DOHH2 (cell line): ENCODE measurements around the gene C19orf47.

ENCODE experiments used
- H3F3A ChIP-seq: fragments of 200-600 bp; sonication (generic), shearing (Covaris generic); 2 replicates; pipeline ENCODE4 v1.6.0; 2016; ENCODE audit warnings: antibody characterized with exemption, mild to moderate bottlenecking; ENCODE audit not compliant: control insufficient read depth, insufficient read depth
- H3K27ac ChIP-seq: fragments of 200-600 bp; sonication (generic); 2 replicates; pipeline ENCODE4 v1.5.1; 2014; ENCODE audit warnings: low read depth, mild to moderate bottlenecking, low read length, moderate library complexity
- H3K27me3 ChIP-seq: fragments of 200-600 bp; sonication (generic); 2 replicates; pipeline ENCODE4 v1.6.1; 2014; ENCODE audit warnings: mild to moderate bottlenecking, low read length, mixed read lengths; ENCODE audit not compliant: control insufficient read depth
- H3K36me3 ChIP-seq: fragments of 200-600 bp; sonication (generic); 2 replicates; pipeline ENCODE4 v1.6.1; 2014; ENCODE audit warnings: mild to moderate bottlenecking, low read length, moderate library complexity, mixed read lengths; ENCODE audit not compliant: control insufficient read depth
- H3K4me1 ChIP-seq: fragments of 200-600 bp; sonication (generic); 2 replicates; pipeline ENCODE4 v1.6.1; 2014; ENCODE audit warnings: mild to moderate bottlenecking, low read length, mixed read lengths; ENCODE audit not compliant: control insufficient read depth
- H3K4me2 ChIP-seq: fragments of 200-600 bp; sonication (generic); 2 replicates; pipeline ENCODE4 v1.6.0; 2014; ENCODE audit warnings: mild to moderate bottlenecking, low read length, moderate library complexity
- H3K4me3 ChIP-seq: fragments of 200-600 bp; sonication (generic); 2 replicates; pipeline ENCODE4 v1.5.1; 2014; ENCODE audit warnings: mild to moderate bottlenecking, low read length, mixed read lengths
- H3K79me2 ChIP-seq: fragments of 200-600 bp; sonication (generic); 2 replicates; pipeline ENCODE4 v1.6.1; 2014; ENCODE audit warnings: mild to moderate bottlenecking, low read length, mixed read lengths; ENCODE audit not compliant: control insufficient read depth
- H3K9me2 ChIP-seq: fragments of 200-600 bp; sonication (generic); replicated peaks from 2 replicates; pipeline ENCODE4 v1.6.1; 2014; ENCODE audit warnings: mild to moderate bottlenecking, low read length, mixed read lengths; ENCODE audit not compliant: control insufficient read depth
- H3K9me3 ChIP-seq: fragments of 200-600 bp; sonication (generic); 2 replicates; pipeline ENCODE4 v1.6.1; 2014; ENCODE audit warnings: antibody characterized with exemption, low read length, mixed read lengths; ENCODE audit not compliant: control insufficient read depth, insufficient read depth
- H4K20me1 ChIP-seq: fragments of 200-600 bp; sonication (generic); 2 replicates; pipeline ENCODE4 v1.6.0; 2014; ENCODE audit warnings: low read depth, mild to moderate bottlenecking, antibody characterized with exemption, low read length, moderate library complexity; ENCODE audit not compliant: control insufficient read depth, insufficient read depth
- EZH2phosphoT487 ChIP-seq: fragments of 200-600 bp; sonication (generic); IDR thresholded peaks from 2 replicates; pipeline ENCODE4 v1.6.1; 2017; ENCODE audit warnings: borderline replicate concordance, mild to moderate bottlenecking, antibody characterized with exemption, low read length, moderate library complexity, mixed read lengths
- TF ChIP-seq, protein P1 (sequence below): fragments of 200-600 bp; sonication (generic); IDR thresholded peaks from one replicate; pipeline ENCODE4 v1.5.1; 2014; ENCODE audit warnings: antibody characterized with exemption, mild to moderate bottlenecking, low read depth, low read length; ENCODE audit not compliant: poor library complexity, severe bottlenecking

The C19orf47 gene

DNA sequence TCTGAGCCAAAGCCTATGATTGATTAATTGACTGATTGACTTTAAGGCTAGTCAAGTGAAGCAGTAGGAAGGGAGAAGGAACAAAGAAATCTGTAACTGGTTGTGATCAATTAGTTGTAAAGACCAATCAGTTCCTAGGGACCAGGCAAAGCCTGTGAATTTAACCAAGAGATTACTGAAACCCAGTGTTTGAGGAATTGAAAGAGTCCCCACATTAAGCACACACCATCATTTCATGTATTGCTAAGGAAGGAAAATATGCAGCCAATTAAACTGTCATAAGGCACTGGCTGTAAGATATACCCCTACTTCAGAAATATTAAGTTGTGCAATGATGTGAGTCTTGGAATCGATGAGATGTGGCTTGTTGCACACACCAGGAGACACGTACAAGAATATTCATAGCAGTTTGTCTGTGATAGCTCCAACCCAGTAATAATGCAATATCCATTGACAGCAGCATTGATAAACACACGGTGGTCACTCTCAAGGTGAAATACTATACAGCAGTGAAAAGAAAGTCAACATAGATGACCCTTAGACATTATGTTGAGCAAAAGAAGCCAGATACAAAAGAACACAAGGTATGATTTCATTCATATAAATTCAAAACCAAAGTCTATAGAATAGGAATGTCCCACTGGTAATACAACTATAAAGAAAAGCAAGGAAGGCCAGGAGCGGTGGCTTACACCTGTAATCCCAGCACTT lies 9.0 kb downstream of the C19orf47 start:
- peaks cover 3% of the 10 kb centered on the region; the same call in 1 of the 2 replicates for H4K20me1 ChIP-seq
- no peak overlapping the region for H3K4me3 ChIP-seq
- peaks cover 45% of the 10 kb centered on the region for H3K79me2 ChIP-seq
- TF ChIP-seq EZH2phosphoT487 = no peak
- TF ChIP-seq, protein P1, sequence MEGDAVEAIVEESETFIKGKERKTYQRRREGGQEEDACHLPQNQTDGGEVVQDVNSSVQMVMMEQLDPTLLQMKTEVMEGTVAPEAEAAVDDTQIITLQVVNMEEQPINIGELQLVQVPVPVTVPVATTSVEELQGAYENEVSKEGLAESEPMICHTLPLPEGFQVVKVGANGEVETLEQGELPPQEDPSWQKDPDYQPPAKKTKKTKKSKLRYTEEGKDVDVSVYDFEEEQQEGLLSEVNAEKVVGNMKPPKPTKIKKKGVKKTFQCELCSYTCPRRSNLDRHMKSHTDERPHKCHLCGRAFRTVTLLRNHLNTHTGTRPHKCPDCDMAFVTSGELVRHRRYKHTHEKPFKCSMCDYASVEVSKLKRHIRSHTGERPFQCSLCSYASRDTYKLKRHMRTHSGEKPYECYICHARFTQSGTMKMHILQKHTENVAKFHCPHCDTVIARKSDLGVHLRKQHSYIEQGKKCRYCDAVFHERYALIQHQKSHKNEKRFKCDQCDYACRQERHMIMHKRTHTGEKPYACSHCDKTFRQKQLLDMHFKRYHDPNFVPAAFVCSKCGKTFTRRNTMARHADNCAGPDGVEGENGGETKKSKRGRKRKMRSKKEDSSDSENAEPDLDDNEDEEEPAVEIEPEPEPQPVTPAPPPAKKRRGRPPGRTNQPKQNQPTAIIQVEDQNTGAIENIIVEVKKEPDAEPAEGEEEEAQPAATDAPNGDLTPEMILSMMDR = no peak
- peaks cover 40% of the 10 kb centered on the region for H3K36me3 ChIP-seq
- H3K4me2 ChIP-seq = no peak overlapping the region
- H3K9me2 ChIP-seq = no peaks in the 10 kb centered on the region
- no peaks in the 10 kb centered on the region for H3K4me1 ChIP-seq
- no peak overlapping the region for H3K27ac ChIP-seq
- no peaks in the 10 kb centered on the region for H3F3A ChIP-seq
- H3K9me3 ChIP-seq = no peaks in the 10 kb centered on the region
- no peaks in the 10 kb centered on the region for H3K27me3 ChIP-seq

DNA sequence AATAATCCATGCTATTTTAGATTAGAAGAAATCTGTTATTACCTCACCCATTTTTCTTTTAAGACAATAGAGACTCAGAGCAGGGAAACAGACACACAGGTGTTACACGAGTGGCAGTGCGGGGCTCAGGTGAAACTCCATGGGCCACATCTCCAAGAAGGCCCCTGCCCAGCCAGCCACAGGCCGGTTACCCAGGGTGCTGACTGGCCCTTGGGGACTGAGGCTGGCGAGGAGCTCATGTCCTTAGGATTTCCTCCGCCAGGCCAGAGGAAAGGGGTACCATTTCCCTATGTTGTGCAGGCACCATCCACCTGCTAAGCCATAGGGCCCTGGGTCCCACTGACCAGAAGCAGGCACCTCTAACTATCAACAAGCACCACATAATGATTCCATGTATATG lies 10.6 kb downstream of the C19orf47 start:
- H3K4me3 ChIP-seq = no peak overlapping the region
- no peaks in the 10 kb centered on the region for H3K27me3 ChIP-seq
- no peaks in the 10 kb centered on the region for H3F3A ChIP-seq
- no peaks in the 10 kb centered on the region for H3K4me1 ChIP-seq
- H3K9me2 ChIP-seq = no peaks in the 10 kb centered on the region
- TF ChIP-seq EZH2phosphoT487 = no peak
- TF ChIP-seq, protein P1 = no peak
- H4K20me1 ChIP-seq = no peaks in the 10 kb centered on the region
- H3K9me3 ChIP-seq = no peaks in the 10 kb centered on the region
- H3K36me3 ChIP-seq = peaks cover 45% of the 10 kb centered on the region
- no peak overlapping the region for H3K27ac ChIP-seq
- H3K4me2 ChIP-seq = no peak overlapping the region
- H3K79me2 ChIP-seq = peaks cover 32% of the 10 kb centered on the region

DNA sequence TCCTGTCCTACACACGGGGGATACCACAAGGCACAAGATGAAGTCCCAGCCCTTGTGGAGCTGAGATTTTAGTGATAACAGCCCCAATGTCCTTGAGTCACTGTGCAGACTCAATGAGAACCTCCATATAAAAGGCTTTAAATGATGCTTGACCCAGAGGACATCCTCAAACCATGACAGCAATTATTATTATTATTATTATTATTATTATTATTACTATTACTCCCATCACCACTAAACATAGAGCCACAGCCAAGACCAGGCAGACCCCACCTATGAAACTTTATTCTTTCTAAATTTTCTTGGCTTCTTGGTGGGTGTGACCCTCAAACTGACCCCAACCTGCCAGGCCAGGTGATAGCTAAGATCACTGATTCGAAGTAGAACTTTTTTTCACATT lies 11.1 kb downstream of the C19orf47 start:
- no peaks in the 10 kb centered on the region for H3K9me3 ChIP-seq
- no peaks in the 10 kb centered on the region for H3K9me2 ChIP-seq
- H4K20me1 ChIP-seq = no peaks in the 10 kb centered on the region
- H3K4me3 ChIP-seq = no peak overlapping the region
- H3K4me1 ChIP-seq = no peaks in the 10 kb centered on the region
- peaks cover 27% of the 10 kb centered on the region for H3K79me2 ChIP-seq
- no peak overlapping the region for H3K27ac ChIP-seq
- H3K36me3 ChIP-seq = peaks cover 43% of the 10 kb centered on the region
- no peak for TF ChIP-seq EZH2phosphoT487
- TF ChIP-seq, protein P1 = no peak
- no peaks in the 10 kb centered on the region for H3K27me3 ChIP-seq
- H3F3A ChIP-seq = no peaks in the 10 kb centered on the region
- H3K4me2 ChIP-seq = no peak overlapping the region

DNA sequence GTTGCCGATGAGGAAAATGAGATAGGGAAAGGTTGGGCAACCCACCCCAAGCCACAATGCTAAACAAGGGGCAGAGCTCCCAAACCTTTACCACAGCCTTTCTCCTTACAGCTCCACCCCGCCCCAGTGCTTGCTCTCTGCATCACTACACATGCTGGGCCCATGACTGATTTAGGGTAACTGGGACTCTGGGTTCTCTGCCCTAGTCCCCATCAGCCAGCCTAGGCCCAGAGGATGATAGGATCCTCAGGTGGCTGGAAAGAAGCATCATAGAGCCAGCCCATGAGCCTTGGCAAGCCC lies 11.6 kb downstream of the C19orf47 start:
- no peaks in the 10 kb centered on the region for H3K9me2 ChIP-seq
- TF ChIP-seq, protein P1 = no peak
- TF ChIP-seq EZH2phosphoT487 = no peak
- no peaks in the 10 kb centered on the region for H3K9me3 ChIP-seq
- H4K20me1 ChIP-seq = no peaks in the 10 kb centered on the region
- H3K4me1 ChIP-seq = no peaks in the 10 kb centered on the region
- peaks cover 21% of the 10 kb centered on the region for H3K79me2 ChIP-seq
- no peaks in the 10 kb centered on the region for H3F3A ChIP-seq
- peaks cover 42% of the 10 kb centered on the region for H3K36me3 ChIP-seq
- H3K27ac ChIP-seq = no peak overlapping the region
- no peak overlapping the region for H3K4me3 ChIP-seq
- no peaks in the 10 kb centered on the region for H3K27me3 ChIP-seq
- H3K4me2 ChIP-seq = no peak overlapping the region
